Stimulated activated naive B cell treated with anti-CD40 and anti-IgM and Interleukin-4, amounts not matched to agents 10 μg/mL and 1 μg/mL and 100 μg/mL, for 72 hours (primary cell): ENCODE data around the gene IMP3.

ENCODE experiments used
- ATAC-seq, 2 donors: fragments of 150-1000 bp; cut with Tn5 transposase; replicated peaks; 2 replicates each; pipeline ENCODE4 v1.10.0; 2021; ENCODE audit warnings: moderate library complexity in 1 of 2
- DNase-seq: peaks from one replicate; pipeline ENCODE4 v3.0.0; 2021
- H3K27ac Mint-ChIP-seq: one replicate; pipeline ENCODE4 v1.8.0; 2022; ENCODE audit warnings: mild to moderate bottlenecking, mixed read lengths
- H3K27me3 Mint-ChIP-seq, 2 donors: one replicate each; pipeline ENCODE4 v1.8.0; 2022; ENCODE audit warnings: mixed read lengths in 2 of 2
- H3K36me3 Mint-ChIP-seq, 2 donors: one replicate each; pipeline ENCODE4 v1.8.0; 2022; ENCODE audit warnings: mixed read lengths in 2 of 2, mild to moderate bottlenecking in 1 of 2
- H3K4me1 Mint-ChIP-seq, 2 donors: one replicate each; pipeline ENCODE4 v1.8.0; 2022; ENCODE audit warnings: mixed read lengths in 2 of 2, mild to moderate bottlenecking in 1 of 2
- H3K4me3 Mint-ChIP-seq, 2 donors: one replicate each; pipeline ENCODE4 v1.8.0; 2022; ENCODE audit warnings: mild to moderate bottlenecking in 2 of 2, mixed read lengths in 2 of 2, moderate library complexity in 1 of 2
- H3K9me3 Mint-ChIP-seq, 2 donors: one replicate each; pipeline ENCODE4 v1.8.0; 2022; ENCODE audit warnings: mixed read lengths in 2 of 2, mild to moderate bottlenecking in 1 of 2

IMP3 gene

GRCh38 chr15:75662823-75663519 lies 22.9 kb upstream of the IMP3 start:
- DNase-seq (no peak), ATAC-seq (no peak)
- Mint-ChIP-seq H3K27me3 (peaks cover 8 to 17% of the 10 kb centered on the region in 2 donors), H3K27ac (no peak overlapping the region), H3K36me3 (no peaks in the 10 kb centered on the region), H3K9me3 (no peaks in the 10 kb centered on the region), H3K4me1 (no peaks in the 10 kb centered on the region), H3K4me3 (no peak overlapping the region)

- no peak for DNase-seq
- H3K9me3 Mint-ChIP-seq: no peaks in the 10 kb centered on the region
- no peak overlapping the region for H3K4me3 Mint-ChIP-seq
- no peak for ATAC-seq
- no peaks in the 10 kb centered on the region for H3K36me3 Mint-ChIP-seq
- H3K27ac Mint-ChIP-seq: no peak overlapping the region
- H3K4me1 Mint-ChIP-seq: no peaks in the 10 kb centered on the region
- H3K27me3 Mint-ChIP-seq: peaks cover 4 to 12% of the 10 kb centered on the region in 2 donors
Observed at GRCh38 chr15:75661756-75662140, 21.7 kb upstream of the IMP3 start.

- Mint-ChIP-seq H3K4me3 (no peak overlapping the region), H3K27ac (no peak overlapping the region), H3K9me3 (no peaks in the 10 kb centered on the region), H3K27me3 (peaks cover 0 to 12% of the 10 kb centered on the region in 2 donors), H3K36me3 (no peaks in the 10 kb centered on the region), H3K4me1 (no peaks in the 10 kb centered on the region)
- no peak for DNase-seq
- no peak for ATAC-seq
Observed at GRCh38 chr15:75661100-75661755, 21.2 kb upstream of the IMP3 start.

GRCh38 chr15:75659928-75660645 lies 20.1 kb upstream of the IMP3 start:
- Mint-ChIP-seq H3K9me3 (no peaks in the 10 kb centered on the region), H3K36me3 (no peaks in the 10 kb centered on the region), H3K4me3 (no peak overlapping the region), H3K27me3 (peaks cover 0 to 6% of the 10 kb centered on the region in 2 donors), H3K27ac (no peak overlapping the region), H3K4me1 (no peaks in the 10 kb centered on the region)
- ATAC-seq (no peak), DNase-seq (no peak)

- Mint-ChIP-seq H3K36me3 (no peaks in the 10 kb centered on the region), H3K27me3 (peaks cover 0 to 6% of the 10 kb centered on the region in 2 donors), H3K4me1 (no peaks in the 10 kb centered on the region), H3K27ac (no peak overlapping the region), H3K9me3 (no peaks in the 10 kb centered on the region), H3K4me3 (no peak overlapping the region)
- no peak for DNase-seq
- no peak for ATAC-seq
Observed at GRCh38 chr15:75659141-75659771, 19.2 kb upstream of the IMP3 start.

GRCh38 chr15:75656813-75657212 lies 16.8 kb upstream of the IMP3 start:
- H3K9me3 Mint-ChIP-seq: no peaks in the 10 kb centered on the region
- H3K36me3 Mint-ChIP-seq: no peaks in the 10 kb centered on the region
- peaks cover 0 to 13% of the 10 kb centered on the region in 2 donors for H3K27me3 Mint-ChIP-seq

GRCh38 chr15:75656331-75656730 lies 16.3 kb upstream of the IMP3 start:
- Mint-ChIP-seq H3K27me3 (peaks cover 0 to 13% of the 10 kb centered on the region in 2 donors), H3K4me1 (no peaks in the 10 kb centered on the region), H3K4me3 (no peak overlapping the region), H3K27ac (no peak overlapping the region), H3K36me3 (no peaks in the 10 kb centered on the region), H3K9me3 (no peaks in the 10 kb centered on the region)
- DNase-seq (no peak), ATAC-seq (no peak)

More at GRCh38 chr15:75656813-75657212, 16.8 kb upstream of the IMP3 start:
- no peaks in the 10 kb centered on the region for H3K4me1 Mint-ChIP-seq
- H3K4me3 Mint-ChIP-seq: no peak overlapping the region
- DNase-seq: no peak
- H3K27ac Mint-ChIP-seq: no peak overlapping the region
- no peak for ATAC-seq

- no peak for ATAC-seq
- DNase-seq: no peak
- H3K27ac Mint-ChIP-seq: no peak overlapping the region
- H3K27me3 Mint-ChIP-seq: peaks cover 0 to 13% of the 10 kb centered on the region in 2 donors
- no peaks in the 10 kb centered on the region for H3K4me1 Mint-ChIP-seq
- no peaks in the 10 kb centered on the region for H3K36me3 Mint-ChIP-seq
- H3K9me3 Mint-ChIP-seq: no peaks in the 10 kb centered on the region
- H3K4me3 Mint-ChIP-seq: no peak overlapping the region
Observed at GRCh38 chr15:75655931-75656330, 15.9 kb upstream of the IMP3 start.

- ATAC-seq: no peak
- DNase-seq: no peak
- H3K36me3 Mint-ChIP-seq: no peaks in the 10 kb centered on the region
- peaks cover 4 to 7% of the 10 kb centered on the region in 2 donors for H3K27me3 Mint-ChIP-seq
- no peak overlapping the region for H3K27ac Mint-ChIP-seq
- no peak overlapping the region for H3K4me3 Mint-ChIP-seq
- H3K9me3 Mint-ChIP-seq: no peaks in the 10 kb centered on the region
- no peaks in the 10 kb centered on the region for H3K4me1 Mint-ChIP-seq
Observed at GRCh38 chr15:75654201-75654907, 14.3 kb upstream of the IMP3 start.

GRCh38 chr15:75653347-75653913 lies 13.4 kb upstream of the IMP3 start:
- H3K9me3 Mint-ChIP-seq: no peaks in the 10 kb centered on the region
- no peaks in the 10 kb centered on the region for H3K36me3 Mint-ChIP-seq
- ATAC-seq: no peak
- peaks cover 8 to 16% of the 10 kb centered on the region in 2 donors for H3K27me3 Mint-ChIP-seq
- H3K4me1 Mint-ChIP-seq: no peaks in the 10 kb centered on the region
- no peak overlapping the region for H3K4me3 Mint-ChIP-seq
- peak overlapping the region; percentile 37 for H3K27ac Mint-ChIP-seq
- no peak for DNase-seq

GRCh38 chr15:75651810-75652543 lies 12.0 kb upstream of the IMP3 start:
- Mint-ChIP-seq H3K4me3 (no peak overlapping the region), H3K27me3 (peaks cover 8 to 17% of the 10 kb centered on the region in 2 donors), H3K27ac (no peak overlapping the region)

GRCh38 chr15:75650908-75651809 lies 11.1 kb upstream of the IMP3 start:
- Mint-ChIP-seq H3K27ac (no peak overlapping the region), H3K36me3 (no peaks in the 10 kb centered on the region), H3K27me3 (peaks cover 17% of the 10 kb centered on the region in 2 donors), H3K4me1 (peaks cover 7% of the 10 kb centered on the region in 2 donors), H3K4me3 (no peak overlapping the region), H3K9me3 (no peaks in the 10 kb centered on the region)
- DNase-seq (no peak), ATAC-seq (no peak)

More at GRCh38 chr15:75651810-75652543, 12.0 kb upstream of the IMP3 start:
- no peaks in the 10 kb centered on the region for H3K9me3 Mint-ChIP-seq
- H3K4me1 Mint-ChIP-seq: peaks cover under 1 to 3% of the 10 kb centered on the region in 2 donors
- no peak for DNase-seq
- ATAC-seq: no peak
- no peaks in the 10 kb centered on the region for H3K36me3 Mint-ChIP-seq
